ENCODE results near the gene TYW1B.

- TF ChIP-seq CTCF (IDR thresholded peaks at IDR 0.05) (no peak), POLR2A (IDR thresholded peaks at IDR 0.05) (no peak), EP300 (IDR thresholded peaks at IDR 0.05) (no peak)
These were observed 76.0 kb downstream of the TYW1B start for GRCh38 chr7:72751978-72752377.
